Epithelial cell of esophagus (primary cell): ENCODE results near the gene RMDN2.
A peak's percentile ranks its signal among the peaks of the same experiment; 100 is the strongest.

Source experiments
- DNase-seq: peaks from one replicate; pipeline ENCODE4 v3.0.0; 2010; ENCODE audit warnings: low read depth
- H3K4me3 ChIP-seq: 2 replicates; pipeline ENCODE4 v1.5.1; 2011; ENCODE audit warnings: mild to moderate bottlenecking, low read length, control low read depth
- TF ChIP-seq, protein P1 (sequence below): IDR thresholded peaks from 2 replicates; pipeline ENCODE4 v1.5.1; 2011; ENCODE audit warnings: low read depth, mild to moderate bottlenecking, low read length, control low read depth, inconsistent platforms; ENCODE audit not compliant: insufficient read depth; ENCODE audit errors: missing control alignments

Gene RMDN2

DNA sequence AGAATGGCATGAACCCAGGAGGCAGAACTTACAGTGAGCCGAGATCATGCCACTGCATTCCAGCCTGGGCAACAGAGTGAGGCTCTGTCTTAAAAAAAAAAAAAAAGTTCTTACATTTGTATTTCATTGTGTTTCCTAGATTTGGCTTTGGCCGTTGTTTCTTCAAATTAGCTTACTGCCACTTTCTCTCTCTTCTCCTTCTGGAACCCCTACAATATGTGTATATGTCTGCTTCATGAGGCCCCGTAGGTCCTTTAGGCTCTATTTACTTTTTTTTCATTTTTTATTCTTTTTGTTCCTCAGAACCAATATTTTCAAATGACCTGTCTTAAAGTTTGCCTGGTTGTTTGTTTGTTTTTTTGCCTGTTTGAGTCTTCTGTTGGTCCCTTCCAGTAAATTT, 41.2 kb downstream of the RMDN2 start:
- no peak overlapping the region for H3K4me3 ChIP-seq
- TF ChIP-seq, protein P1, sequence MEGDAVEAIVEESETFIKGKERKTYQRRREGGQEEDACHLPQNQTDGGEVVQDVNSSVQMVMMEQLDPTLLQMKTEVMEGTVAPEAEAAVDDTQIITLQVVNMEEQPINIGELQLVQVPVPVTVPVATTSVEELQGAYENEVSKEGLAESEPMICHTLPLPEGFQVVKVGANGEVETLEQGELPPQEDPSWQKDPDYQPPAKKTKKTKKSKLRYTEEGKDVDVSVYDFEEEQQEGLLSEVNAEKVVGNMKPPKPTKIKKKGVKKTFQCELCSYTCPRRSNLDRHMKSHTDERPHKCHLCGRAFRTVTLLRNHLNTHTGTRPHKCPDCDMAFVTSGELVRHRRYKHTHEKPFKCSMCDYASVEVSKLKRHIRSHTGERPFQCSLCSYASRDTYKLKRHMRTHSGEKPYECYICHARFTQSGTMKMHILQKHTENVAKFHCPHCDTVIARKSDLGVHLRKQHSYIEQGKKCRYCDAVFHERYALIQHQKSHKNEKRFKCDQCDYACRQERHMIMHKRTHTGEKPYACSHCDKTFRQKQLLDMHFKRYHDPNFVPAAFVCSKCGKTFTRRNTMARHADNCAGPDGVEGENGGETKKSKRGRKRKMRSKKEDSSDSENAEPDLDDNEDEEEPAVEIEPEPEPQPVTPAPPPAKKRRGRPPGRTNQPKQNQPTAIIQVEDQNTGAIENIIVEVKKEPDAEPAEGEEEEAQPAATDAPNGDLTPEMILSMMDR = no peak

GRCh38 chr2:37969731-37970130, 44.6 kb downstream of the RMDN2 start:
- no peak for DNase-seq
- TF ChIP-seq, protein P1 = no peak
- no peak overlapping the region for H3K4me3 ChIP-seq

More for the DNA sequence above, 41.2 kb downstream of the RMDN2 start:
- no peak for DNase-seq

- DNase-seq = no peak
- no peak overlapping the region for H3K4me3 ChIP-seq
- TF ChIP-seq, protein P1 = no peak
Observed at GRCh38 chr2:37971971-37972370, 46.9 kb downstream of the RMDN2 start.

DNA sequence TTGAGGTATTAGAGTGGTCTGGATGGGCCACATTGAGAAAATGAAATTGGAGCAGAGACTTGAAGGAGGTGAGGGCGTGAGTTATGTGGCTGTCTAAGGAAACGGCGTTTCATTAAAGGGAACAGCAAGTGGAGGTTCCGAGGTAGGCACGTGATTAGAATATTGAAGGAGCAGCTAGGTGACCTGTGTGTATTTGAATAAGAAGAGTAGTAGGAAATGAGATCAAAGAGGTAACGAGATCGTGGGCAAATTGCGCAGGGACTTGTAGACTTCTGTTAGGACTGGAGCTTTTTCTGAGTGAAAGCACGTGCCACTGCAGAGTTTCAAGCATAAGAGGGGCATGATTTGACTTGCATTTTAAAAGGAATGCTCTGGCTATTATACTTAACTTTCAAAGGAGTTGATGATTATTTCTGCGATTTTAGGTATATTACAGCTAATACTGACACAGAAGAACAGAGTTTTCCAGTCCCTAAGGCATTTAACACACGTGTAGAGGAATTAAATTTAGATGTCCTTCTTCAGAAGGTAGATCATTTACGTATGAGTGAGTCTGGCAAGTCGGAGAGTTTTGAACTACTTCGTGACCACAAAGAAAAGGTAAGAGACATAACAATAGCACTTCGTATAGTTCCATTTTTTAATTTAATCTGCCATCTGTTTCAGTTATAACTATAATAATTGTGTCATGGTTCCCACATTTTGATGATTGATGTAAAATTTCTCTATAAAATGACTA, 48.7 kb downstream of the RMDN2 start:
- TF ChIP-seq, protein P1 = no peak
- DNase-seq = peak; percentile 43
- peak overlapping the region; percentile 38 for H3K4me3 ChIP-seq

GRCh38 chr2:37975808-37976207, 50.7 kb downstream of the RMDN2 start:
- TF ChIP-seq, protein P1 = no peak
- no peak for DNase-seq
- no peak overlapping the region for H3K4me3 ChIP-seq

- TF ChIP-seq, protein P1 = no peak
- H3K4me3 ChIP-seq = no peak overlapping the region
- DNase-seq = no peak
Observed at GRCh38 chr2:37976411-37976810, 51.3 kb downstream of the RMDN2 start.

- TF ChIP-seq, protein P1 = peak; percentile 87
- no peak overlapping the region for H3K4me3 ChIP-seq
- DNase-seq = peak; percentile 63
Observed at GRCh38 chr2:37982147-37982582, 57.1 kb downstream of the RMDN2 start.
